ENCODE results near the gene RIOX2.

Gene RIOX2

DNA sequence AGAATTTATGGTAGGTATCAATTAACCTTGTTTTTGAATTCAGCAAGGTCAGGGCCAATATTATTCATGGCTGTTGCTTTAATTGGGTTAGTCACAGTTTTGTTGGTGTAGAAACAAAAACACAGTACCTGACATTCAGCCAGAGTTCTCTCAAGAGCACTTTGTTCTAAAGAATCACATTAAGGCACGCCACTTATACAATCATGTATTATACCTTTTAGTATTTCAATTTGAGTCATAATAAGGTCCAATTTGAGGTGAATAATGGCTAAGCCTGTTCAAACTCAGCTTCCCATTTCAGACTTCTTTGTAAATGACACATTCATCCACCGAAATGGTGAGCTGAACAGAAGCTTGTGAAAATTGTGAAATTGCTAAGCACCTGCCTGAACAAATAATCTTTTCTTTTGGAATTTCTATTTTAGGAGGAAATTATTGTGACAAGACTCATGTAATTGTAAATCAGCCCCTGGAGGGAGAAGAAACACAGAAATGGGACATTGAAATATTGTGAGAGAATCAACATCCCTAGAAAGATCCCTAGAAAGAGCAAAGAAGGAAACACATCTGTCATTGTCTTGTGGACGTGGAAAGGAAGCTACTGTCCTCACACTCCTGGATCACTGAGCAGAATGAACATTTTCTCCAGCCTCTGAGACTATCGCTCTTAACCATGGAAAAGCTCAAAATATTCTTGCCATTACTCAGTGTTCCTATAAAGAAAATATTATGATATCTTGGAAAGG is 29.3 kb downstream of the RIOX2 start:
- Histone ChIP-seq H3K4me1 (ENCODE audit: control insufficient read depth in 2 of 2, insufficient read depth in 1 of 2, low read depth in 1 of 2, low read length in 2 of 2) (no peaks in the 10 kb centered on the region), H2BK15ac (ENCODE audit: low read length) (no peak overlapping the region), H3K4me3 (ENCODE audit: low read length in 2 of 2) (no peak overlapping the region), H3K27ac (replicated peaks; ENCODE audit: low read length) (no peak overlapping the region), H4K8ac (ENCODE audit: low read depth, low read length) (no peak overlapping the region), H3K27me3 (ENCODE audit: control insufficient read depth in 3 of 3, insufficient read depth in 3 of 3, low read depth in 1 of 3, low read length in 3 of 3) (no peaks in the 10 kb centered on the region), H3K9me3 (replicated peaks in 1 of 2; ENCODE audit: control insufficient read depth in 2 of 2, insufficient read depth in 1 of 2, low read depth in 1 of 2, low read length in 2 of 2) (no peaks in the 10 kb centered on the region), H3K36me3 (replicated peaks in 1 of 2; ENCODE audit: control insufficient read depth in 2 of 2, insufficient read depth in 2 of 2, low read length in 2 of 2) (peaks cover 3 to 67% of the 10 kb centered on the region in 2 donors), H2BK5ac (ENCODE audit: low read length) (no peak overlapping the region), H2BK12ac (ENCODE audit: low read length) (no peak overlapping the region), H4K91ac (ENCODE audit: low read depth, low read length, poor library complexity) (no peak overlapping the region), H3K18ac (ENCODE audit: low read length) (no peak overlapping the region), H3K4me2 (ENCODE audit: insufficient read depth, low read length, poor library complexity, severe bottlenecking) (no peak overlapping the region), H2AFZ (ENCODE audit: low read length) (no peak overlapping the region), H2BK120ac (ENCODE audit: low read depth, low read length) (no peak overlapping the region), H3K23ac (ENCODE audit: low read depth, low read length, poor library complexity) (no peak overlapping the region), H3K9ac (ENCODE audit: low read depth, low read length, poor library complexity) (no peak overlapping the region), H3K4ac (ENCODE audit: low read length) (no peak overlapping the region), H3K79me1 (ENCODE audit: low read depth, low read length) (no peaks in the 10 kb centered on the region), H2AK5ac (ENCODE audit: low read depth, low read length) (no peak overlapping the region), H3K14ac (ENCODE audit: low read length) (no peak overlapping the region)
- no CpG with 5 or more reads among the region's 4 CpGs for WGBS, 2 donors (ENCODE audit: extremely low coverage in 2 of 2, insufficient read length in 2 of 2, insufficient replicate concordance in 1 of 2)
- DNase-seq (ENCODE audit: low spot score): no peak

DNA sequence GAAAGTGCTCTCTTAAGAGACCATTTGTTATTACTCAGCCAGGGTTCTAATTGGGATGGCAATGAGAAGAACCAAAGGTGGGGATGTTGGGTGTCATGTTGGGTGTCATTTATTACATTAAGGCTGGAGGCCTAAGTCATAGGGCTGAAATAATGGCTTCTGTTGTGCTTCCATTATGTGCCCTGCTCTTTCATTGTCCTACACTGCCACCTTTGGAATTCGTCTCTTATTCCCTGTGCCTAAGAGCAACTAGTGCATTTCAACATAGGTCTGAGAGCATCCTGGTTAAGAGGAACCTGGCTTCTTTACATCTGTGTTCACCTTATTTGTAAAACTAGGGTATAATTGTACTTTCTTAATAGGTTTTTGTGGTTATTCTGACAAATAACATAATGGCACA is 32.2 kb downstream of the RIOX2 start:
- Histone ChIP-seq H3K9ac (ENCODE audit: low read depth, low read length, poor library complexity) (no peak overlapping the region), H3K36me3 (replicated peaks in 1 of 2; ENCODE audit: control insufficient read depth in 2 of 2, insufficient read depth in 2 of 2, low read length in 2 of 2) (peaks cover 0 to 52% of the 10 kb centered on the region in 2 donors), H2BK5ac (ENCODE audit: low read length) (no peak overlapping the region), H3K18ac (ENCODE audit: low read length) (no peak overlapping the region), H3K4ac (ENCODE audit: low read length) (no peak overlapping the region), H4K91ac (ENCODE audit: low read depth, low read length, poor library complexity) (no peak overlapping the region), H2AFZ (ENCODE audit: low read length) (no peak overlapping the region), H3K4me1 (ENCODE audit: control insufficient read depth in 2 of 2, insufficient read depth in 1 of 2, low read depth in 1 of 2, low read length in 2 of 2) (no peaks in the 10 kb centered on the region), H4K8ac (ENCODE audit: low read depth, low read length) (no peak overlapping the region), H3K4me2 (ENCODE audit: insufficient read depth, low read length, poor library complexity, severe bottlenecking) (no peak overlapping the region), H3K23ac (ENCODE audit: low read depth, low read length, poor library complexity) (no peak overlapping the region), H3K79me1 (ENCODE audit: low read depth, low read length) (no peaks in the 10 kb centered on the region), H3K14ac (ENCODE audit: low read length) (no peak overlapping the region), H2BK12ac (ENCODE audit: low read length) (no peak overlapping the region), H3K27ac (replicated peaks; ENCODE audit: low read length) (no peak overlapping the region), H3K27me3 (ENCODE audit: control insufficient read depth in 3 of 3, insufficient read depth in 3 of 3, low read depth in 1 of 3, low read length in 3 of 3) (no peaks in the 10 kb centered on the region), H2BK120ac (ENCODE audit: low read depth, low read length) (no peak overlapping the region), H3K4me3 (ENCODE audit: low read length in 2 of 2) (no peak overlapping the region), H2BK15ac (ENCODE audit: low read length) (no peak overlapping the region), H2AK5ac (ENCODE audit: low read depth, low read length) (no peak overlapping the region), H3K9me3 (replicated peaks in 1 of 2; ENCODE audit: control insufficient read depth in 2 of 2, insufficient read depth in 1 of 2, low read depth in 1 of 2, low read length in 2 of 2) (no peaks in the 10 kb centered on the region)
- DNase-seq (ENCODE audit: low spot score): no peak
- no CpG with 5 or more reads among the region's 1 CpG for WGBS, 2 donors (ENCODE audit: extremely low coverage in 2 of 2, insufficient read length in 2 of 2, insufficient replicate concordance in 1 of 2)

- no peak overlapping the region for H2BK12ac ChIP-seq (ENCODE audit: low read length)
- H3K4me2 ChIP-seq (ENCODE audit: insufficient read depth, low read length, poor library complexity, severe bottlenecking): no peak overlapping the region
- no CpG with 5 or more reads among the region's 2 CpGs for WGBS, 2 donors (ENCODE audit: extremely low coverage in 2 of 2, insufficient read length in 2 of 2, insufficient replicate concordance in 1 of 2)
Measured at GRCh38 chr3:97939401-97939800, 32.8 kb downstream of the RIOX2 start.

DNA sequence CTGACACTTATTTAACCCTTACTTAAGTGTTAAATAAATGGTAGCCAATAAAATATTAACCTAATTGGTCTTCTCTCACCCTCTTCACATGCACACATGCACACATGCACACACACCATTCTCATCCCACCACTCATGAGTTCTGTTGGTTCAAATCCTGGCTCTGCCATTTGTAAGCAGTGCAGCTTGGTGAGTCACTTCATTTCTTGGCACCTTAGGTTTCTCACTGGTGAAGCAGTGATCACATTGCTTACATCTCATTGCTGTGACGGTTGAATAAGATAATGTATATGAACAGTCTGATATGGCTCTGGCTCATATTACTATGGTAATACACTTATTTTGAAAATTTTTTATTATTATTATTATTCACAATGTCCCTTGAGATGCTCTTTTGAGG is 33.8 kb downstream of the RIOX2 start:
- WGBS, 2 donors (ENCODE audit: extremely low coverage in 2 of 2, insufficient read length in 2 of 2, insufficient replicate concordance in 1 of 2): no CpG with 5 or more reads among the region's 1 CpG
- Histone ChIP-seq H3K27ac (replicated peaks; ENCODE audit: low read length) (no peak overlapping the region), H3K9ac (ENCODE audit: low read depth, low read length, poor library complexity) (no peak overlapping the region), H3K4ac (ENCODE audit: low read length) (no peak overlapping the region), H2BK5ac (ENCODE audit: low read length) (no peak overlapping the region), H3K14ac (ENCODE audit: low read length) (no peak overlapping the region), H2BK15ac (ENCODE audit: low read length) (no peak overlapping the region), H3K4me2 (ENCODE audit: insufficient read depth, low read length, poor library complexity, severe bottlenecking) (no peak overlapping the region), H2BK12ac (ENCODE audit: low read length) (no peak overlapping the region), H3K27me3 (ENCODE audit: control insufficient read depth in 3 of 3, insufficient read depth in 3 of 3, low read depth in 1 of 3, low read length in 3 of 3) (no peaks in the 10 kb centered on the region), H2AFZ (ENCODE audit: low read length) (no peak overlapping the region), H3K79me1 (ENCODE audit: low read depth, low read length) (no peaks in the 10 kb centered on the region), H4K8ac (ENCODE audit: low read depth, low read length) (no peak overlapping the region), H3K4me3 (ENCODE audit: low read length in 2 of 2) (no peak overlapping the region), H2BK120ac (ENCODE audit: low read depth, low read length) (no peak overlapping the region), H3K36me3 (replicated peaks in 1 of 2; ENCODE audit: control insufficient read depth in 2 of 2, insufficient read depth in 2 of 2, low read length in 2 of 2) (peaks cover 0 to 51% of the 10 kb centered on the region in 2 donors), H3K4me1 (ENCODE audit: control insufficient read depth in 2 of 2, insufficient read depth in 1 of 2, low read depth in 1 of 2, low read length in 2 of 2) (no peaks in the 10 kb centered on the region), H2AK5ac (ENCODE audit: low read depth, low read length) (no peak overlapping the region), H3K23ac (ENCODE audit: low read depth, low read length, poor library complexity) (no peak overlapping the region), H3K9me3 (replicated peaks in 1 of 2; ENCODE audit: control insufficient read depth in 2 of 2, insufficient read depth in 1 of 2, low read depth in 1 of 2, low read length in 2 of 2) (no peaks in the 10 kb centered on the region), H4K91ac (ENCODE audit: low read depth, low read length, poor library complexity) (no peak overlapping the region), H3K18ac (ENCODE audit: low read length) (no peak overlapping the region)
- DNase-seq (ENCODE audit: low spot score): no peak

More at GRCh38 chr3:97939401-97939800, 32.8 kb downstream of the RIOX2 start:
- Histone ChIP-seq H2AFZ (ENCODE audit: low read length) (no peak overlapping the region), H2BK120ac (ENCODE audit: low read depth, low read length) (no peak overlapping the region), H3K4me3 (ENCODE audit: low read length in 2 of 2) (no peak overlapping the region), H3K4ac (ENCODE audit: low read length) (no peak overlapping the region), H3K79me1 (ENCODE audit: low read depth, low read length) (no peaks in the 10 kb centered on the region), H4K8ac (ENCODE audit: low read depth, low read length) (no peak overlapping the region), H3K9me3 (replicated peaks in 1 of 2; ENCODE audit: control insufficient read depth in 2 of 2, insufficient read depth in 1 of 2, low read depth in 1 of 2, low read length in 2 of 2) (no peaks in the 10 kb centered on the region), H3K9ac (ENCODE audit: low read depth, low read length, poor library complexity) (no peak overlapping the region), H3K27ac (replicated peaks; ENCODE audit: low read length) (no peak overlapping the region), H3K18ac (ENCODE audit: low read length) (no peak overlapping the region), H4K91ac (ENCODE audit: low read depth, low read length, poor library complexity) (no peak overlapping the region), H2BK15ac (ENCODE audit: low read length) (no peak overlapping the region), H2AK5ac (ENCODE audit: low read depth, low read length) (no peak overlapping the region), H2BK5ac (ENCODE audit: low read length) (no peak overlapping the region), H3K23ac (ENCODE audit: low read depth, low read length, poor library complexity) (no peak overlapping the region), H3K36me3 (replicated peaks in 1 of 2; ENCODE audit: control insufficient read depth in 2 of 2, insufficient read depth in 2 of 2, low read length in 2 of 2) (peaks cover 0 to 52% of the 10 kb centered on the region in 2 donors), H3K4me1 (ENCODE audit: control insufficient read depth in 2 of 2, insufficient read depth in 1 of 2, low read depth in 1 of 2, low read length in 2 of 2) (no peaks in the 10 kb centered on the region), H3K14ac (ENCODE audit: low read length) (no peak overlapping the region), H3K27me3 (ENCODE audit: control insufficient read depth in 3 of 3, insufficient read depth in 3 of 3, low read depth in 1 of 3, low read length in 3 of 3) (no peaks in the 10 kb centered on the region)
- no peak for DNase-seq (ENCODE audit: low spot score)
